HG02938 (cell line): ENCODE measurements around the gene EPB41L1.
"Not testable (repeated sequence)": the region's sequence is repeated elsewhere in the genome, so short reads cannot be mapped to it uniquely, and the experiment has no call there.

ENCODE experiments used
- ATAC-seq: cut with Tn5 transposase; IDR thresholded peaks from one replicate; pipeline ENCODE4 v1.9.1; 2021; ENCODE audit warnings: mild to moderate bottlenecking, moderate library complexity; ENCODE audit not compliant: unreplicated experiment

Gene EPB41L1

DNA sequence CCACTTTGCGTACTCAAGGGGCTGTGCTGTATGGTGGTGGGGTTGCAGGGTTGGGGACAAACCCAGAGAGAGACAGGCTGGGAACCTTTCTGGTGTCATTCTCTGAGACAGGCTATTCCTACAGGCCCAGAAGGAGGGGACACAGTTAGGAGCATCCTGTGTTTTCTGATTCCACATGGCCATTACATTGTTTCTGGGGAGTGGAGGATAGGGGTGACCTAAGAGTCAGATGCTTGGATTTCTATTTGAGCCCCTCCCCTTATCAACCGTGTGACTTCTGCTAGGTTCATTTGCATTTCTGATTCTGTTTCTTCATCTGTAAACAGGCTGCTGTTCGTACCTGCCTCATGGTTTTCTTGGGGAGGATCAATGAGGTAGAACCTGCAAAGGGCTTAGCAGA is 29.4 kb upstream of the EPB41L1 start:
- no peak for ATAC-seq

DNA sequence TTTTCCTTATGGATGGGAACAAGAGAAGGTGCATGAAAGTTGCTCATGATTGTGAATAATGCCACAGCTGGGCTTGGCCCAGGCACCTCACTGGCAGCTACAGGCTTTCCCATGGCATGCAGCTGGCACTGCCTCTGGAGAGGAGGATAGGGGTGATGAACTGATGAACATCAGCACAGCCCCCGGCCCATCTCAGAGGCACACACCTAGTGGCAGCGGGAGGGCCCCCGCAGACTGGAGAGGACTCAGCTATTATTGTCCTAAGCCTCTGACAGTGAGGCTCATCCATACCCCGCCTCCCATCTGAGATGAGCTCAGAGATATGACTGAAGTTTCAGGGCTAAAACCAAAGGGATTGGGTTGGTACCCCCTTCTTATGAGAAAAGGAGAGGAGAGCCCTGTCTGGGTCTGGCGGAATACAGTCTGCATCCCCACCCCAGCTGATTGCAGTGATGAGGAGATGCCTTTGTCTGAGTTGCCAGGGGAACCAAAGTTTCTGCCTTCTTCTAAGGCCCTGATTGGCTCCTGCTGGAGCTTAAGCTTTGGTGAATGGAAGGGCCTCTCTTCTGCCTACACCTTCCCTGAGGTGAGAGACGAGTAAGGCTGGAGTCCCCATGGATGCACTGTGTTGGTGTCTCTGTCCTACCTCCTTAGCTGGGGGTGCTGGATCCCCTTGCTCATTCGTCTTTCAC is 27.6 kb upstream of the EPB41L1 start:
- no peak for ATAC-seq

DNA sequence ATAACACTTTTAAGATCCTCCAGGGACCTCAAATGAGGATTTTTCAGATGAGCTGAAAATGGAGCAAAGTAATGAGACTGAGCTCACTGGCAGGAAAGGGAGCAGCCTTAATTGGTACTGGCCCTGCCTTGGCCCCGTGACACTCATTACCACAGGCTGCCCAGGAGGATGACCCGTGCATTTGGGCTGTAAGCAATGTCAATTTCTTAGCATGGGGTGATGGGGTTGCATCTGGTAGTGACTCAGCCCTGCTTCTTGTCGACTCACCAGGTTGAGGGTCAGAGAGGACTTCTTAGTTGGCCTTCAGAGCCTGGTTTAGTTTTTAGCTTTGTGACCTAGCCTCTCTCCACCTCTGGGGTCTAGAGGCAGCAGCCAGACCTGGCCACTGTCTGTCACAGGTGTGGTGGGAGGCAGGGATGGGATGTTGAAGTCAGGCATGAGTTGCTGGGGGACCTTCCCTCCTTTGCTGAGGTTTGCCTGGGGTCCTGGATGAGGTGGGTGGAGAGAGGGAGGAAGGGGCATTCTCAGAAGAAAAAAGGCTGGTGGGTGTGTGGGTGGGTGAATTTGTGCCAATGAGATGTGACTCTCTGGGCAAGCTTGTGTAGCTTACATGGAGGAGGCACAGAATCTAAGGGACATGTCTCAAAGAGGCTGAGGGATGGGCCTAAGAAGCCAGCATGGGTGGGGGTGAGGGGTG is 25.9 kb upstream of the EPB41L1 start:
- no peak for ATAC-seq

DNA sequence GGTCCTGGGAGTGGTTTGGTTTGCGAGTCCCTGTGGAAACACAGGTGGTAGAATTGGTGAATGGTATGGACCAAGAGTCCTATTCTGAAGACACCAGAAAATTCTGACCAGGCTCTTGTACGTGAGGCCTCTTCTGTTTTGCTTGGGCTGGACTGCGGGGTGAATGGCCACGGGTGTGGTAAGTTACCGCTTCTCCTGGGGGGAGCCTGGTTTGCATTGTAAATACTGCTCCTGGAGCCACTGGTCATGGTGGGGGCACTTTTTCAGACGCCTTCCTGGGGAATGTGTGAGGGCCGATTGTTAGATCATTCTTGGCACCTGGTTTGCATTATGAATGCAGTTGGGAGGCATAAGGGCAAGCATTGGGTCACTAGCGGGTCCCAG is 25.4 kb upstream of the EPB41L1 start:
- no peak for ATAC-seq

DNA sequence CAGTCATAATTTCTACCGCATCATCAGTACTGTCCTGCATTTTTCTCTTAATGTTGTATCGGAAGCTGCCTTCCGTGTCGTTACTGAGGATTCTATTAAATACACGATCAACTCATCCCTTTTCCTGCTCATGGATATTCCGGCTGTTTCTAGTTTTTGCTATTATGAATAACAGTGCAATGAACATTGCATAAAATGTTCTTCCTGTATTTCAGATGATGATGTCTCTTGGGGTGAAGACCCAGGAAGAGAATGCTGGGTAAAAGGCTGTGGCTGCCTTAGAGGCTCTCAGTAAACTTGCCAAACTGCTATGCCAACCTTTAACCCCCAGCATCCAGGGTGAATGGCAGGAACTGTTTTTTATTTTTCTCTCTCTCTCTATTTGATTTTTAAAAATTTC is 24.1 kb upstream of the EPB41L1 start:
- no peak for ATAC-seq

DNA sequence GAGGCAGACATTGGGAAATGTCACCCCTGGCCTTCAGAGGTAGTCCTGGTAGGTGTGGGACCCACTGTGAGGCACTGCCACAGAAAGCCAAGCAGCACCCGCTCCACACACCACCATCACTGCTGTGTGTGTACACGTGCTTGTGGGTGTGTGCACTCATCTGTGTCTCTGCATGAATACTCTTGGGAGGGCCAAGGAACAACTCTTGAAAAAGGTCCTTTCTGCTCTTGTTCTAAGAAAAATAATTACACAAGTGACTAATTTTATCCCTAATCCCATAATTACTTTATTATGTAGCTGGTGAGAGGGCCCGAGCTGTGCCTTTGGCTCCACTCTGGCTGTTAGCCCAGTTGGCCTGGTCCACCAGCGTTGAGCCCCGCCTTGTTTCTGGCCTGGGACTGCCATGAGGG is 21.7 kb upstream of the EPB41L1 start:
- no peak for ATAC-seq

DNA sequence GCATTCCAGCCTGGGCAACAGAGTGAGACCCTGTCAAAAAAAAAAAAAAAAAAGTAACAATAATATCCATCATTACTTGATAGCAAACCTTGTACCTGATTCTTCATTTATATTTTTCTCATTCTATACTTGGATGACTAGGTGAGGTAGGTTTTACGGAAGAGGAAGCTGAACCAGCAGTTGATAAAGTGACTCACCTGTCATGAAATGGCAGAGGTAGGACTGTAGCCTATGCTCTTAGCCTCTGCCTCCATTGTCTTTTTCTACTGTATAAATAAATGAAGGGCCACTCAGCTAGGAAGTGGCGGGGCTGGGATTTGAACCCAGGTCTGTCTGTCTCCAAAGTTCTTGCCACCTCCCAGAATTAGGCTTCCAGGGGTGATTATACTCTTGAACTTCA is 20.7 kb upstream of the EPB41L1 start:
- no peak for ATAC-seq

DNA sequence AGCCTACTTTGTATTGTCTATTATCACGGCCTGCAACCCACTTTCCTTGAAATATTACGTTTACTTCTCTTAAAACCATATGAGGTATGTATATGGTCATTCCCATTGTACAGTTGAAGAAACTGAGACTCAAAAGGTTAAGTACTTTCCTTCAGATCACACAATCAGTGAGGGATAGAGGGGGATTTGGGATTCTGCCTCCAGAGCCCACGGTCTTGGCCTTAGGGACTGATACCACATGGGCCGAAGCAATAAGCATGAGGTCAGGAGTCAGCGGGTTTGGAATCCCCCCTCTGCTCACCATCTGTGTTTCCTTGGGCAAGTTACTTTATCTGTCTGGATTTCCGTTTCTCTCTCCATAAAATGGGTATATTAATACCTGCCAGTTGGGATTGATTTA is 19.4 kb upstream of the EPB41L1 start:
- no peak for ATAC-seq

DNA sequence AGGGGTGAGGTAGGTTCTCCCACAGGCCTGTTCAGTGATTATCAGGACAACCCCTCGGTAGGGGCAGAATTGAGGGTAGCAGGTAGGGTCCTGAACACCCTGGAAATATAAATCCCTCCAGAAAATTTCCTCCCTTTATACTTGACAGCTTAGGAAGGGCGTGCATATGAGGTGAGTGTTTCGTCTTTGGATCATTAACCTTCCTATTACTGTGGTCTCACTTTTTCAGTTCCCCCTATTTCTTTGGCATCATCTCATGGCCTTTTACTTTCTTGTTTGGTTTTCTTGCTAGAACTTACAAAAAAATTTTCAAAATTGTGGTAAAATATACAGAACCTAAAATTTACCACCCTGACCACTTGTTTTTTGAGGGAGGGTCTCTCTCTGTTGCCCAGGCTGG is 18.7 kb upstream of the EPB41L1 start:
- no peak for ATAC-seq

DNA sequence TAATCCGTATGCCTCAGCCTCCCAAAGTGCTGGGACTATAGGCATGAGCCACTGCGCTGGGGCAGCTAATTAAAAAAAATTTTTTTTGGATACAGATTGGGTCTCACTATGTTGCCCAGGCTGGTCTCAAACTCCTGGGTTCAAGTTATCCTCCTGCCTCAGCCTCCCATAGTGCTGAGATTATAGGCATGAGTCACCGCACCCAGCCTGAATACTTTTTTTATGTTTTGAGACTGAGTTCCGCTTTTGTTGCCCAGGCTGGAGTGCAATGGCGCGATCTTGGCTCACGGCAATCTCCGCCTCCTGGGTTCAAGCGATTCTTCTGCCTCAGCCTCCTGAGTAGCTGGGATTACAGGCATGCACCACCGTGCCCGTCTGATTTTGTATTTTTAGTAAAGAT is 17.2 kb upstream of the EPB41L1 start:
- ATAC-seq = not testable (repeated sequence)

DNA sequence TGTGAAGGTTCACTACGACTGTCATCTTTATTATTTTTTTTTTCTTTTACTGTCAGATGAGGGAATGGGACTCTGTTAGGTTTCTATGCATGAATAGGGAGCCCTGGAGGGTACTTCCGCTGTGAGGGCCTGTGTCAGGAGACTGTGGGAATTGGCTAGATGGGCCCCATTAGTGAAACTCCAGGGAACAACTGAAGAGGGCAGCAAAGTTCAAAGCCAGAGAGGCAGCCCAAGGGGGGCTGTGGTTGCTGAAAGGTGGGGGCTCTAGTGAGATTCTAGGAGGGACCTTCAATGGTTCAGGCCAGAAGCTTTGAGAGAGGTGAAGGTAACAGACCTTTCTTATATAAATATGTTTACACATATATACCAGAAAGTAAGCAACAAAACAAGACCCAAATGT is 13.2 kb upstream of the EPB41L1 start:
- no peak for ATAC-seq

DNA sequence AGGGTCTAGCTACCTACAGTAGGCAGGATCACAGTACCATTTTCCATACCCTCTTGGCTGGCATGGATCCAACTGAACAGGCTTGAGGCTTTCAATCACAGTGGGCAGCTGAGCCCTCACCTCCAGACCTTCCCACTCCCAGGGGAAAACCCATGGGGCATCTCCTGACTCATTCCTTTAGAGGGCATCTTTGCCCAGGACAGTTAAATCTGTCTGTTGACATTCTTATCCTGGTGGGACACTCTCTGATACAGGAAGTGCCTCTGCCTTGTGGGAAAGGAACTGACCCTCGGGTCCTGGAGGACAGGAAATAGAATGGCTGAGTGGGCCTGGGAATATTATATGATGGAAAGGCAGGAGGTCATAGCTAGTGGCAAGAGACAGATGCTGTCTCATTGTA is 10.2 kb upstream of the EPB41L1 start:
- ATAC-seq = no peak

DNA sequence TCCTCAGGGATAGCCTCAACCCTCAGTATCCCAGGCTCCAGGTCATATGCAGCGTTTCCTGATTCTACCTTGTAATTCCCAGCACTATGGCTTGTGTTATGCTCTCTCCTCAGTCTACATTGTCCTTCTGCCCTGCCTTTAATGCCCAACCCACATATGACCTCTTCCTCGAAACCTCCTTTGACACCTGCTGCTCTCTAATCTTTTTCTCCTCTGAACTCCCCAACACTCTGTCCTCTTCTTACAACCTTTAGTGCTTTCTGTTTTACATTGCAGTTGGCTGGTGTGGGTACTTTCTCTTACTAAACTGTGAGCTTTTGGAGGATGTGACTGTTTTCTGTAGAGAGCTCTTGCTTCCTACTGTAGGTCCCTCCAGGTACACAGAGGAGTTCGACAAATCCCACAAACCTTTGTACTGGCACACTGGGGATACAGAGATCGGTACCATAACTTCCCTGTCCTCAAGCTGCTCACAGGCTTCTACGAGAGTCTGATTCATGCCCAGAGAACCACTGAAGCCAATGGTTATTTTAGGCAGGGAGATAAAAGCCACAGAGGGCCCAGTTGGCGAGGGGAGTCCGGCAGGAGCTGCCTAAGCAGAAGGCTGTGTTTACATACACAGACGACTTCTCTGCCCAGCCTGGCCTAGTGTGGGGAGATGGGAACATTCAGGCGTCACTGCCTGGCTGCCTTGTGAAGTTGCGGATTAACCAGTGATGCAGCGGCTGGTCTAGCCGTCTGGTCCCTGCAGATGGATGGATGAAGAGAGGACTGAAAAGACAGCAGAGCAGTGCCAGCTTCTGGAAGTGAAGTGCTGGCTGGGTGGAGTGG is 8.4 kb upstream of the EPB41L1 start:
- ATAC-seq = no peak

DNA sequence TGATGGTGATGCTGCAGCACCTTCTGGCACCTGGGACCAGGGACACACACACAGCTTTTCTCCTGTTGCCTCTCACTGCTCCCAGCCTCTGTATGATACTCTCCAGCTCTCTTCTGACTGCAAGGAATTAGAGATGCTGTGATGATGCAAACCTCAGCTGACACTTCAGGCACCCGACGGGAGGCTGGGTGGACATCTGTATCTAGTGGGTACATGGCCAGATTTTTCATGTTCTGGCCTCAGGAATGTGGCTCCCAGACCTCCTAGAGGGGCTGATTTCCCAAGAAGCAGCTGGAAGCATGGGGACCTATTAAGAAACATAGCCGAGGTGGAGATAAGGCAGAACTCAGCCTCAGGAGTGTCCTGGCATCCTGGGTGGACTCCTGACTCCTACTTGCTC is 6.8 kb upstream of the EPB41L1 start:
- no peak for ATAC-seq

DNA sequence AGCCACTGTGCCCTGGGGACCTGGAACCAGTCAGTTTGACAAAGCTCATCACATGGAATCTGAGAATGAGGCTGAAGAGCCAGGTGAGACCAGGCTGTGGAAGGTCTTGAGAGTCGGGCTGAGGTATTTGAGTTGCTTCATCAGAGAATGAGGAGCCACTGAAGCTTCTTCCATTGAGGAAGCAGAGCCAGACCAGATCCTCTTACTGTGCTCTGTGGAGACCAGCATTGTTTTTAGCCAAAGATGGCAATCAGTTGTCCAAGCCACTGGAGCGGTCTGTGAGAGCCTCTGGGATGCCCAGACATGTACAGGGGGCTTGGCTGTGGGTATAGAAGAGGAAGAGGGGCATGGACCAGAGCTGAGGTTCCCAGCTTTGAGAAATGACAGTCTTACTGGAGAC is 6.1 kb upstream of the EPB41L1 start:
- no peak for ATAC-seq

DNA sequence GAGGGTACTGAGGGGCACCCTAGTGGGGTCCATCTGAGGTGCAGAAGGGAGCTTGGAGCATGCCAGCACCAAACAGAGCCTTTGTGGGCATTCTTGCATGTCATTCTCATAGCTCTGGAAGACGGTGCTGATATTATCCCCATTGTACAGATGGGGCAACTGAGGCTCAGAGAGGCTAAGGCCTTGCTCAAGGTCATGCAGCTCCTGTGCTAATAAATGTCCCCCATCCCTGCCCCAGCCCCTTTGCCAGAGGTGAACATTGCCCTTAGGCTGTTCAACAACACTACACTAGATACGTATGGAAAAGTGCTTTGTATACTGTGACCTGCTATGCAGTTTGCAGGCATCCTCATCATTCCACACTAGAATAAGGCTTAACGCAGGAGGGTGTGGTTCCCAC is 5.5 kb upstream of the EPB41L1 start:
- no peak for ATAC-seq

DNA sequence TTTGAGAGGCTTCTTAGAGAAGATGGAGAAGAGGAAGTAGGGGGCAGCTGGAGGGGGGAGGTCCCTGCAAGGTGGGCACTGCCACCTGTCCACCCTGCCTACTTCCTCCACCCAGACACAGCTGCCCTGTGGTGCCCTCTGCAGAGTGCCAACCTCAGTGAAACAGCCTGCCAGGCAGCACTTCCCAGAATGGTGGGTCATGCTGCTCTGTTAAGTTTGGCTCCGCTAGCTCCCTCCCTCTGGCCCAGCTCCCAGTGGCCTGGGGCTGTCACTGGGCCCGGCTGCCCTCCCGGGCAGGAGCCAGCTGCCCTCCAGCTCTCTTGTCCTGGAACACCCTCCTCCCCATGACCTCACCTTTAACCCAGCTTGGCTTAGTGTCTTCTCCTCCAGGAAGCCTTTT is 5.1 kb upstream of the EPB41L1 start:
- no peak for ATAC-seq

DNA sequence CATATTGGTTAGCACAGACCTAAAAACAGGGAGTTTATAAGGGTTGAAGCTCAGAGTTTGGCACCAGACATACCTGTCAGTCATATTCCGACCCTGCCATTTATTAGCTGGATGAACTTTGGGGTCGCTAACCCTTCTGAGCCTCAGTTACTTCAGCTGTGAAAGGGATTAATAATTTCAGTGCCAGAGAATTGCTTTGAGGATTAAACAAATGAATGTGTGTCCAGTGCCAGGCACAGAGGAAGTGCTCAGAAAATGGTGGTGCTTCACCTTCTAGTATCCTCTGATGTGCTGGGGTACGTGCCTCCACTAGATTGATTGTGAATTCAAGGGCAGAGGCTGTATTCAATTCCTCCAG is 4.1 kb upstream of the EPB41L1 start:
- no peak for ATAC-seq

DNA sequence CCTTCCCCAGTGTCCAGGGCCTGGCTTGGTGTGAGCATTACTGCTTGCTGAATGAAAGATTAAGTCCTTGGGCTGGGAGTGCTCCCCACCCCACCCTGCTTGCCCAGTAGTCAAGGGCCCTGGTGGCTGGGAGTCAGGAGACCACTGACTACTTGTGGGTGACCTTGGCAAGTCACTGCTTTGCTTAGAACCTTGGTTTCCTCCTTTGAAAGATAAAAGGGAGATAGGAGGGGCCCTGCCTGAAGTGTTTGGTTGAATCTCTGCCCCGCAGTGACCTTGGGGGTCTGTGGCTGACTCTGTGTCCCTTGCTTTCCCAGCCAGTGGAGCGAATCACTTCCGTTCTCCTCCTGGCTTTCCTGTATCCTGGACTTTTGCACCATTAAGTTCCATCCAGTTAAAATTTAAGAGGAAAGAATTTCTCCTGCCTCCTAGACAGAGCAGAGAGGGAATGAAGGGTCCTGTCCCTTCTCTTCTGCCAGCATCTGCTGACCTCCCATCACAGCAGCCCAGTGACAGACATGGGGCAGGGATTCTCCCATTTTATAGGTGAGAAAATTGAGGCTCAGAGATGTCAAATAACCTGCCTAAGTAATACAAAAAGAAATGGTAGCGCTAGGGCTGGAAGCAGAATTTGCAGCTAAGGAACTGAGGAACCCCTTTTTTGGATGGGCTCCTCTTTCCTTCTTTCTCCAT is 3.5 kb upstream of the EPB41L1 start:
- ATAC-seq = no peak

DNA sequence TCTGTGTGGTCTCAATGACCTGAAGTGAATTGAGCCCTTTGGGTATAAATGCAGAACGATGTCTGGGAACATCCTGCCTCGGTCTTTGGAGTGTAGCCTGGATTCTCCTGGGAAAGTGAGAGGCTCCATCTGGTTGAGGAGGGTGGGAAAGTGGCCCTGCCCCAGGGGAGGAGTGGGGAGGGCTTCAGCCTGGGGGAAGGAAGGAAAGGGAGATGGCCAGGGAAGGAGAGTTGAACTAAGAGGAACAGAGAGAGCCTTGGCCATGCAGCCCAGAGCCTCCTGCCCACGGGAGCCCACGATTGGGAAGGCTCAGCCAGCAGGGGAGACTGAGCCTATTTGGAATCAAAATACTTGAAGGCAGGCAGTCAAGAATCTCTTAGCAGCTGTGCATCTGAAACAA is 2.3 kb upstream of the EPB41L1 start:
- no peak for ATAC-seq

DNA sequence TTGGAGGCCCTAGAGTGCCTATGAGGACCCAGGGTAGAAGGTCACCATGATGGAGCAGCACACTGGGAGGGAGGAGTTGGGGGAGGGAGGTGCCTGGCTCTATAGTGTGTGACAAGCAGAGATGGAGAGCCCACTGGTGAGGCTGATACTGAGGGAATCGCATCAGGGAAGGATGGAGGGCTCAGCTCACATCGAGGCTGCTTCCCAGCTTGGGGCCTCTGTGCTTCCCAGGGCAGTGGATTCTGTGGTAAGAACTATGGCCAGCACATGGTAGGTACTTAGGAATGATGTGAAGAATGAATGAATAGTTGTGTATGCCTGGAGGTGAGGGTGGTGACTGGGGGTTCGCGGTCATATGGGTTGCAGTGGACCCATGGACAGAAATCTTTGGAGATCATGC is 1.3 kb upstream of the EPB41L1 start:
- no peak for ATAC-seq
